Daoy (cell line): ENCODE measurements around the gene MALT1. TPM values are rescaled to one million over a fixed set of nuclear protein-coding genes. Genes with fewer than 3 reads are reported as not detected.
"Not testable (repeated sequence)": the region's sequence is repeated elsewhere in the genome, so short reads cannot be mapped to it uniquely, and the experiment has no call there.

Source experiments
- DNase-seq: peaks from one replicate; pipeline ENCODE4 v3.0.0-alpha.2; 2015; ENCODE audit warnings: low read depth
- total RNA-seq: library from RNA; depleted of rRNA; stranded (reverse); fragments of >200 nt; shearing (Covaris generic); gene quantifications from 2 replicates; pipeline ENCODE4 v1.2.3, GENCODE V29; 2014

MALT1 gene
- total RNA-seq, 1 experiment from 2014 or later = 27.9 TPM

GRCh38 chr18:58733866-58734265 is 62.6 kb downstream of the MALT1 start:
- DNase-seq = no peak

GRCh38 chr18:58738322-58738721 is 67.1 kb downstream of the MALT1 start:
- no peak for DNase-seq

GRCh38 chr18:58745914-58746313 is 74.6 kb downstream of the MALT1 start:
- DNase-seq = no peak

- no peak for DNase-seq
These were observed 77.8 kb downstream of the MALT1 start for GRCh38 chr18:58748899-58749595.

GRCh38 chr18:58753976-58754375 is 82.7 kb downstream of the MALT1 start:
- DNase-seq = no peak

- no peak for DNase-seq
These were observed 83.3 kb downstream of the MALT1 start for GRCh38 chr18:58754544-58755068.

GRCh38 chr18:58755304-58756010 is 84.2 kb downstream of the MALT1 start:
- no peak for DNase-seq

- DNase-seq = no peak
These were observed 84.9 kb downstream of the MALT1 start for GRCh38 chr18:58756148-58756547.

- no peak for DNase-seq
These were observed 85.5 kb downstream of the MALT1 start for GRCh38 chr18:58756596-58757240.

- not testable (repeated sequence) for DNase-seq
These were observed 86.1 kb downstream of the MALT1 start for GRCh38 chr18:58757351-58757750.

- no peak for DNase-seq
These were observed 86.8 kb downstream of the MALT1 start for GRCh38 chr18:58758046-58758445.

- no peak for DNase-seq
These were observed 87.3 kb downstream of the MALT1 start for GRCh38 chr18:58758606-58759005.

- no peak for DNase-seq
These were observed 90.1 kb downstream of the MALT1 start for GRCh38 chr18:58761241-58761969.

GRCh38 chr18:58761970-58762780 is 90.9 kb downstream of the MALT1 start:
- DNase-seq = no peak

- no peak for DNase-seq
These were observed 91.5 kb downstream of the MALT1 start for GRCh38 chr18:58762781-58763171.

GRCh38 chr18:58766164-58766563 is 94.9 kb downstream of the MALT1 start:
- DNase-seq = no peak

- DNase-seq = no peak
These were observed 95.7 kb downstream of the MALT1 start for GRCh38 chr18:58766946-58767345.

- peak; percentile 70 for DNase-seq
These were observed 97.2 kb downstream of the MALT1 start for GRCh38 chr18:58768293-58768974.

GRCh38 chr18:58769321-58769720 is 98.1 kb downstream of the MALT1 start:
- DNase-seq = no peak

GRCh38 chr18:58770601-58771000 is 99.3 kb downstream of the MALT1 start:
- DNase-seq = no peak

- no peak for DNase-seq
These were observed 100.9 kb downstream of the MALT1 start for GRCh38 chr18:58772161-58772560.
